HEK293 (cell line): Measurements from ENCODE around the gene SMAD2.

Experiments used
- CTCF ChIA-PET: fragments of 350-600 bp; formaldehyde crosslinking; extraction: SDS; loops from one replicate; lab custom pipeline; 2021; ENCODE audit warnings: antibody characterized with exemption; lab: Yijun Ruan, JAX
- POLR2A ChIA-PET: fragments of 300-600 bp; formaldehyde crosslinking; extraction: SDS; loops from one replicate; lab custom pipeline; 2020; ENCODE audit warnings: antibody characterized with exemption, inconsistent platforms; lab: Yijun Ruan, JAX
- H3K27ac ChIP-seq: fragments of 200-500 bp; sonication (Bioruptor generic); 2 replicates; pipeline ENCODE4 v1.5.1; 2014; ENCODE audit warnings: low read depth, low read length, control low read depth, inconsistent platforms; ENCODE audit errors: extremely low read depth
- H3K36me3 ChIP-seq, 2 experiments: fragments of 200-500 bp in 1 of 2; sonication (Bioruptor generic) in 1 of 2; 1 replicate in 1 of 2; 2 replicates in 1 of 2; pipeline ENCODE4 v1.5.1; 2014 to 2017; ENCODE audit warnings: inconsistent platforms in 2 of 2, low read length in 2 of 2; ENCODE audit not compliant: control insufficient read depth in 2 of 2, insufficient read depth in 1 of 2
- H3K4me1 ChIP-seq: fragments of 200-500 bp; sonication (Bioruptor generic); 2 replicates; pipeline ENCODE4 v1.5.1; 2014; ENCODE audit warnings: mild to moderate bottlenecking, low read length, inconsistent platforms; ENCODE audit not compliant: control insufficient read depth, insufficient read depth
- H3K4me3 ChIP-seq: 2 replicates; pipeline ENCODE4 v1.5.1; 2011; ENCODE audit warnings: low read depth, mild to moderate bottlenecking, control low read depth, low read length, moderate library complexity
- H3K9me3 ChIP-seq: fragments of 200-500 bp; sonication (Bioruptor generic); 2 replicates; pipeline ENCODE4 v1.5.1; 2014; ENCODE audit warnings: low read depth, low read length, inconsistent platforms; ENCODE audit not compliant: control insufficient read depth, insufficient read depth
- RBAK ChIP-seq: fragments of 450-650 bp; formaldehyde crosslinking; IDR thresholded peaks from 2 replicates; pipeline ENCODE4 v1.5.1; 2016; ENCODE audit warnings: missing biosample characterization, missing genetic modification characterization
- SCRT2 ChIP-seq: fragments of 450-650 bp; formaldehyde crosslinking; IDR thresholded peaks from 2 replicates; pipeline ENCODE4 v1.5.1; 2016; ENCODE audit warnings: missing biosample characterization, missing genetic modification characterization
- ZBTB1 ChIP-seq: fragments of 450-650 bp; formaldehyde crosslinking; IDR thresholded peaks from 2 replicates; pipeline ENCODE4 v1.5.1; 2016; ENCODE audit warnings: missing biosample characterization, missing genetic modification characterization
- ZNF121 ChIP-seq: fragments of 450-650 bp; formaldehyde crosslinking; IDR thresholded peaks from 2 replicates; pipeline ENCODE4 v1.5.1; 2016; ENCODE audit warnings: missing biosample characterization, missing genetic modification characterization
- ZNF140 ChIP-seq: fragments of 450-650 bp; formaldehyde crosslinking; IDR thresholded peaks from 2 replicates; pipeline ENCODE4 v1.5.1; 2016; ENCODE audit warnings: missing biosample characterization, missing genetic modification characterization
- ZNF184 ChIP-seq: fragments of 450-650 bp; IDR thresholded peaks from 2 replicates; pipeline ENCODE4 v1.5.1; 2018; ENCODE audit warnings: missing biosample characterization, mild to moderate bottlenecking, missing genetic modification characterization
- ZNF239 ChIP-seq: fragments of 450-650 bp; formaldehyde crosslinking; IDR thresholded peaks from 2 replicates; pipeline ENCODE4 v1.5.1; 2016; ENCODE audit warnings: missing biosample characterization, missing genetic modification characterization
- ZNF248 ChIP-seq: fragments of 450-650 bp; formaldehyde crosslinking; IDR thresholded peaks from 2 replicates; pipeline ENCODE4 v1.5.1; 2017; ENCODE audit warnings: missing biosample characterization, missing genetic modification characterization
- ZNF341 ChIP-seq: fragments of 450-650 bp; formaldehyde crosslinking; IDR thresholded peaks from 2 replicates; pipeline ENCODE4; 2016; ENCODE audit warnings: low read depth, missing biosample characterization, missing genetic modification characterization
- ZNF394 ChIP-seq: fragments of 450-650 bp; formaldehyde crosslinking; IDR thresholded peaks from 2 replicates; pipeline ENCODE4 v1.5.1; 2016; ENCODE audit warnings: missing biosample characterization, missing genetic modification characterization, mild to moderate bottlenecking, moderate library complexity, borderline replicate concordance
- ZNF514 ChIP-seq: fragments of 450-650 bp; formaldehyde crosslinking; IDR thresholded peaks from 2 replicates; pipeline ENCODE4 v1.5.1; 2016; ENCODE audit warnings: missing biosample characterization, missing genetic modification characterization
- ZNF558 ChIP-seq: fragments of 450-650 bp; formaldehyde crosslinking; IDR thresholded peaks from 2 replicates; pipeline ENCODE4 v1.5.1; 2016; ENCODE audit warnings: missing biosample characterization, missing genetic modification characterization
- ZNF600 ChIP-seq: fragments of 450-650 bp; formaldehyde crosslinking; IDR thresholded peaks from 2 replicates; pipeline ENCODE4 v1.5.1; 2016; ENCODE audit warnings: missing biosample characterization, missing genetic modification characterization
- ZNF610 ChIP-seq: fragments of 450-650 bp; formaldehyde crosslinking; IDR thresholded peaks from 2 replicates; pipeline ENCODE4 v1.5.1; 2016; ENCODE audit warnings: missing biosample characterization, missing genetic modification characterization, borderline replicate concordance
- ZNF621 ChIP-seq: fragments of 450-650 bp; formaldehyde crosslinking; IDR thresholded peaks from 2 replicates; pipeline ENCODE4 v1.5.1; 2017; ENCODE audit warnings: missing biosample characterization, missing genetic modification characterization
- ZNF629 ChIP-seq: fragments of 450-650 bp; formaldehyde crosslinking; IDR thresholded peaks from 2 replicates; pipeline ENCODE4 v1.5.1; 2017; ENCODE audit warnings: missing biosample characterization, missing genetic modification characterization
- ZNF768 ChIP-seq: fragments of 450-650 bp; formaldehyde crosslinking; IDR thresholded peaks from 2 replicates; pipeline ENCODE4 v1.5.1; 2018; ENCODE audit warnings: missing biosample characterization, mild to moderate bottlenecking, missing genetic modification characterization
- ZNF830 ChIP-seq: fragments of 450-650 bp; IDR thresholded peaks from 2 replicates; pipeline ENCODE4 v1.5.0; 2018; ENCODE audit warnings: missing biosample characterization, missing genetic modification characterization, low read depth, mild to moderate bottlenecking, moderate library complexity
- TF ChIP-seq, protein P1 (sequence below): fragments of 450-650 bp; formaldehyde crosslinking; IDR thresholded peaks from 2 replicates; pipeline ENCODE4 v1.5.1; 2016; ENCODE audit warnings: missing biosample characterization, missing genetic modification characterization
- TF ChIP-seq, protein P2 (sequence below): fragments of 450-650 bp; formaldehyde crosslinking; IDR thresholded peaks from 2 replicates; pipeline ENCODE4 v1.5.1; 2016; ENCODE audit warnings: missing biosample characterization, missing genetic modification characterization
- TF ChIP-seq, protein P3 (sequence below): fragments of 450-650 bp; formaldehyde crosslinking; IDR thresholded peaks from 2 replicates; pipeline ENCODE4 v1.5.1; 2016; ENCODE audit warnings: missing biosample characterization, missing genetic modification characterization
- TF ChIP-seq, protein P4 (sequence below): fragments of 450-650 bp; formaldehyde crosslinking; IDR thresholded peaks from 2 replicates; pipeline ENCODE4 v1.5.1; 2016; ENCODE audit warnings: missing biosample characterization, missing genetic modification characterization, borderline replicate concordance
- TF ChIP-seq, protein P5 (sequence below): fragments of 450-650 bp; formaldehyde crosslinking; IDR thresholded peaks from 2 replicates; pipeline ENCODE4 v1.5.1; 2016; ENCODE audit warnings: missing biosample characterization, missing genetic modification characterization

SMAD2 gene

DNA sequence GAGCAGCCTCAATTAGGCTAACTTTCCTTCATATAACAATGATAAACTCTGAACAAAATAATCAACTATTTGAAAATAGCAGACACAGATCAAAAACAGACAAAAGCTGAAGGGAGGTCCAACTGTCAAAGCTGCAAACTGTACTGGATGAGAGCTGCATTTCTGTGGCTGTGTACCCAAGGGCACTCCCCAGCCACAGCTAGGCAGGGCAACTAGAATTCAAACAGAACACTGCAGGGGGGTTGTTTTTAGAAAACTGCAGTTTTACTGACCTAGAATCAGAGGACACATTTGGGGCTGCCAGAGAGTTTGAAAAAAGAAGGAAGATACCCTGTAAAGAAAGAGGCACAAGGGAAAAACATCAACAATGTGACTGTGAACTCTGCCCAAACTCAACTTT is 56.8 kb downstream of the SMAD2 start (continued):
- TF ChIP-seq, protein P1, sequence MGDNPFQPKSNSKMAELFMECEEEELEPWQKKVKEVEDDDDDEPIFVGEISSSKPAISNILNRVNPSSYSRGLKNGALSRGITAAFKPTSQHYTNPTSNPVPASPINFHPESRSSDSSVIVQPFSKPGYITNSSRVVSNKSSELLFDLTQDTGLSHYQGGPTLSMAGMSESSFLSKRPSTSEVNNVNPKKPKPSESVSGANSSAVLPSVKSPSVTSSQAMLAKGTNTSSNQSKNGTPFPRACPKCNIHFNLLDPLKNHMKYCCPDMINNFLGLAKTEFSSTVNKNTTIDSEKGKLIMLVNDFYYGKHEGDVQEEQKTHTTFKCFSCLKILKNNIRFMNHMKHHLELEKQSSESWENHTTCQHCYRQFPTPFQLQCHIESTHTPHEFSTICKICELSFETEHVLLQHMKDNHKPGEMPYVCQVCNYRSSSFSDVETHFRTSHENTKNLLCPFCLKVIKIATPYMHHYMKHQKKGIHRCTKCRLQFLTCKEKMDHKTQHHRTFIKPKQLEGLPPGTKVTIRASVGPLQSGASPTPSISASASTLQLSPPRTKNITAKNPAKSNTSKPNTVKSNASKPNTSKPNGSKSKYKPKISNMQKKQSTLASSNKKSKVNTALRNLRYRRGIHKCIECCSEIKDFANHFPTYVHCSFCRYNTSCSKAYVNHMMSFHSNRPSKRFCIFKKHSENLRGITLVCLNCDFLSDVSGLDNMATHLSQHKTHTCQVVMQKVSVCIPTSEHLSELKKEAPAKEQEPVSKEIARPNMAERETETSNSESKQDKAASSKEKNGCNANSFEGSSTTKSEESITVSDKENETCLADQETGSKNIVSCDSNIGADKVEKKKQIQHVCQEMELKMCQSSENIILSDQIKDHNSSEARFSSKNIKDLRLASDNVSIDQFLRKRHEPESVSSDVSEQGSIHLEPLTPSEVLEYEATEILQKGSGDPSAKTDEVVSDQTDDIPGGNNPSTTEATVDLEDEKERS (tag by site-specific recombination) = no peak
- TF ChIP-seq ZBTB1 (tag by site-specific recombination) (no peak), ZNF121 (tag by site-specific recombination) (no peak)

DNA sequence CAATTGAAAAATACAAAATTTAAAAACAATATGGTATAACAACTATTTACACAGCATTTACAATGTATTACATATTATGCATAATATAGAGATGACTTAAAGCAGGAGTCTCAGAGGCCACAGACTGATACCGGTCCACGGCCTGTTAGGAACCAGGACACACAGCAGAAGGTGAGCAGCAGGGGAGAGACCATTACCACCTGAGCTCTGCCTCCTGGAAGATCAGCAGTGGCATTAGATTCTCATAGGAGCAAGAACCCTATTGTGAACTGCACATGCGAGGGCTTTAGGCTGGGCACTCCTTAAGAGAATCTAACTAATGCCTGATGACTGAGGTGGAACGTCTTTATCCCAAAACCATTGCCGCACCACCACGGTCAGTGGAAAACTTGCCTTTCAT is 58.0 kb downstream of the SMAD2 start:
- CTCF ChIA-PET = no interaction called here
- H3K9me3 ChIP-seq = no peaks in the 10 kb centered on the region
- no peak overlapping the region for H3K27ac ChIP-seq
- H3K4me1 ChIP-seq = peaks cover 3% of the 10 kb centered on the region; the same call in 1 of the 2 replicates
- H3K36me3 ChIP-seq = peaks cover 0 to 10% of the 10 kb centered on the region in 2 experiments; a peak in 1 of 3 replicates
- POLR2A ChIA-PET = no interaction called here
- H3K4me3 ChIP-seq = no peak overlapping the region
- TF ChIP-seq, protein P2, sequence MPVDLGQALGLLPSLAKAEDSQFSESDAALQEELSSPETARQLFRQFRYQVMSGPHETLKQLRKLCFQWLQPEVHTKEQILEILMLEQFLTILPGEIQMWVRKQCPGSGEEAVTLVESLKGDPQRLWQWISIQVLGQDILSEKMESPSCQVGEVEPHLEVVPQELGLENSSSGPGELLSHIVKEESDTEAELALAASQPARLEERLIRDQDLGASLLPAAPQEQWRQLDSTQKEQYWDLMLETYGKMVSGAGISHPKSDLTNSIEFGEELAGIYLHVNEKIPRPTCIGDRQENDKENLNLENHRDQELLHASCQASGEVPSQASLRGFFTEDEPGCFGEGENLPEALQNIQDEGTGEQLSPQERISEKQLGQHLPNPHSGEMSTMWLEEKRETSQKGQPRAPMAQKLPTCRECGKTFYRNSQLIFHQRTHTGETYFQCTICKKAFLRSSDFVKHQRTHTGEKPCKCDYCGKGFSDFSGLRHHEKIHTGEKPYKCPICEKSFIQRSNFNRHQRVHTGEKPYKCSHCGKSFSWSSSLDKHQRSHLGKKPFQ (tag by site-specific recombination) = no peak
- TF ChIP-seq ZNF394 (tag by site-specific recombination) (no peak), ZNF184 (no peak), ZNF558 (tag by site-specific recombination) (no peak), ZNF600 (tag by site-specific recombination) (no peak), ZNF629 (tag by site-specific recombination) (no peak), ZNF341 (no peak)
- TF ChIP-seq, protein P3, sequence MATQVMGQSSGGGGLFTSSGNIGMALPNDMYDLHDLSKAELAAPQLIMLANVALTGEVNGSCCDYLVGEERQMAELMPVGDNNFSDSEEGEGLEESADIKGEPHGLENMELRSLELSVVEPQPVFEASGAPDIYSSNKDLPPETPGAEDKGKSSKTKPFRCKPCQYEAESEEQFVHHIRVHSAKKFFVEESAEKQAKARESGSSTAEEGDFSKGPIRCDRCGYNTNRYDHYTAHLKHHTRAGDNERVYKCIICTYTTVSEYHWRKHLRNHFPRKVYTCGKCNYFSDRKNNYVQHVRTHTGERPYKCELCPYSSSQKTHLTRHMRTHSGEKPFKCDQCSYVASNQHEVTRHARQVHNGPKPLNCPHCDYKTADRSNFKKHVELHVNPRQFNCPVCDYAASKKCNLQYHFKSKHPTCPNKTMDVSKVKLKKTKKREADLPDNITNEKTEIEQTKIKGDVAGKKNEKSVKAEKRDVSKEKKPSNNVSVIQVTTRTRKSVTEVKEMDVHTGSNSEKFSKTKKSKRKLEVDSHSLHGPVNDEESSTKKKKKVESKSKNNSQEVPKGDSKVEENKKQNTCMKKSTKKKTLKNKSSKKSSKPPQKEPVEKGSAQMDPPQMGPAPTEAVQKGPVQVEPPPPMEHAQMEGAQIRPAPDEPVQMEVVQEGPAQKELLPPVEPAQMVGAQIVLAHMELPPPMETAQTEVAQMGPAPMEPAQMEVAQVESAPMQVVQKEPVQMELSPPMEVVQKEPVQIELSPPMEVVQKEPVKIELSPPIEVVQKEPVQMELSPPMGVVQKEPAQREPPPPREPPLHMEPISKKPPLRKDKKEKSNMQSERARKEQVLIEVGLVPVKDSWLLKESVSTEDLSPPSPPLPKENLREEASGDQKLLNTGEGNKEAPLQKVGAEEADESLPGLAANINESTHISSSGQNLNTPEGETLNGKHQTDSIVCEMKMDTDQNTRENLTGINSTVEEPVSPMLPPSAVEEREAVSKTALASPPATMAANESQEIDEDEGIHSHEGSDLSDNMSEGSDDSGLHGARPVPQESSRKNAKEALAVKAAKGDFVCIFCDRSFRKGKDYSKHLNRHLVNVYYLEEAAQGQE = no peak

DNA sequence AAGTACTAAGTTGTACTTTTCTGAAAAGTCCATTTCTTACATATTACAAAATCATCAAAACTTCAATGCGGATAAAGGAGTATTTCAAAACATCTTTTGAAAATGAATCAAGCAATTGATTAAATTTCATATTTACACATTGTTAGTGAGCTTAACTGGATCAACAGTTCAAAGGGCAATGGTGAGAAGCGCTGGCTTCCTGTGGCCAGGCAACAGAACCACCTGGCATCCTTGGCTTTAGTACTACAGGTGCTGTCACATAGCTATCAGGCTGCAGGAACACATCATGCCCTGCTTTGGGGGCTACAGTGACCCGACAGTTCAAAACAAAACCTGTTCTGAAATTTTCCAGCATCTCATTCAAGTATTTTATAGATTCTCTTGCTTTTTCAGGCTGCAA is 59.2 kb downstream of the SMAD2 start:
- H3K9me3 ChIP-seq = no peaks in the 10 kb centered on the region
- ChIA-PET POLR2A (no interaction called here), CTCF (interaction anchor here (0.6 to 1.2 kb wide), 4 partner anchors 8 to 33 kb away, joined by 3 to 5 read pairs (median 4); no protein-coding TSS in a partner anchor)
- H3K4me3 ChIP-seq = no peak overlapping the region
- no peak overlapping the region for H3K27ac ChIP-seq
- H3K4me1 ChIP-seq = peaks cover 3% of the 10 kb centered on the region; the same call in 1 of the 2 replicates
- H3K36me3 ChIP-seq = peaks cover 0 to 18% of the 10 kb centered on the region in 2 experiments; a peak in 1 of 3 replicates
- TF ChIP-seq ZNF514 (tag by site-specific recombination) (no peak), ZNF239 (no peak), SCRT2 (tag by site-specific recombination) (no peak), ZNF830 (no peak), ZNF248 (tag by site-specific recombination) (no peak), RBAK (tag by site-specific recombination) (no peak), ZNF610 (tag by site-specific recombination) (no peak), ZNF768 (no peak), ZNF140 (no peak), ZNF621 (tag by site-specific recombination) (no peak)
- TF ChIP-seq, protein P4, sequence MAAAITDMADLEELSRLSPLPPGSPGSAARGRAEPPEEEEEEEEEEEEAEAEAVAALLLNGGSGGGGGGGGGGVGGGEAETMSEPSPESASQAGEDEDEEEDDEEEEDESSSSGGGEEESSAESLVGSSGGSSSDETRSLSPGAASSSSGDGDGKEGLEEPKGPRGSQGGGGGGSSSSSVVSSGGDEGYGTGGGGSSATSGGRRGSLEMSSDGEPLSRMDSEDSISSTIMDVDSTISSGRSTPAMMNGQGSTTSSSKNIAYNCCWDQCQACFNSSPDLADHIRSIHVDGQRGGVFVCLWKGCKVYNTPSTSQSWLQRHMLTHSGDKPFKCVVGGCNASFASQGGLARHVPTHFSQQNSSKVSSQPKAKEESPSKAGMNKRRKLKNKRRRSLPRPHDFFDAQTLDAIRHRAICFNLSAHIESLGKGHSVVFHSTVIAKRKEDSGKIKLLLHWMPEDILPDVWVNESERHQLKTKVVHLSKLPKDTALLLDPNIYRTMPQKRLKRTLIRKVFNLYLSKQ (tag by site-specific recombination) = no peak
- TF ChIP-seq, protein P5, sequence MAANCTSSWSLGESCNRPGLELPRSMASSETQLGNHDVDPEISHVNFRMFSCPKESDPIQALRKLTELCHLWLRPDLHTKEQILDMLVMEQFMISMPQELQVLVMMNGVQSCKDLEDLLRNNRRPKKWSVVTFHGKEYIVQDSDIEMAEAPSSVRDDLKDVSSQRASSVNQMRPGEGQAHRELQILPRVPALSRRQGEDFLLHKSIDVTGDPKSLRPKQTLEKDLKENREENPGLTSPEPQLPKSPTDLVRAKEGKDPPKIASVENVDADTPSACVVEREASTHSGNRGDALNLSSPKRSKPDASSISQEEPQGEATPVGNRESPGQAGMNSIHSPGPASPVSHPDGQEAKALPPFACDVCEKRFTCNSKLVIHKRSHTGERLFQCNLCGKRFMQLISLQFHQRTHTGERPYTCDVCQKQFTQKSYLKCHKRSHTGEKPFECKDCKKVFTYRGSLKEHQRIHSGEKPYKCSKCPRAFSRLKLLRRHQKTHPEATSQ (tag by site-specific recombination) = no peak
